GM12891 (cell line): ENCODE data around the gene CCL17.

Experiments used
- POLR2A ChIP-seq: IDR thresholded peaks from 2 replicates; pipeline ENCODE4 v1.6.1; 2011; ENCODE audit warnings: low read depth, low read length, control low read depth
- POLR2AphosphoS5 ChIP-seq: IDR thresholded peaks from 2 replicates; pipeline ENCODE4 v1.6.1; 2011; ENCODE audit warnings: low read depth, low read length, control low read depth
- SPI1 ChIP-seq: IDR thresholded peaks from 2 replicates; pipeline ENCODE4 v1.6.1; 2011; ENCODE audit warnings: low read depth, low read length, control low read depth
- TAF1 ChIP-seq: IDR thresholded peaks from 2 replicates; pipeline ENCODE4 v1.6.1; 2011; ENCODE audit warnings: low read depth, low read length, control low read depth

GRCh38 chr16:57403965-57404817, at the start of gene CCL17:
- no peak for TF ChIP-seq POLR2A
- TF ChIP-seq POLR2AphosphoS5: no peak
- TF ChIP-seq TAF1: no peak
- TF ChIP-seq SPI1: no peak
